Neural progenitor cell (in vitro differentiated cells): ENCODE measurements around the gene C4B.
"Not testable (repeated sequence)": the region's sequence is repeated elsewhere in the genome, so short reads cannot be mapped to it uniquely, and the experiment has no call there.

Experiments used
- EZH2 ChIP-seq: fragments of 200-600 bp; sonication (generic); IDR thresholded peaks from 2 replicates; pipeline ENCODE4 v1.6.1; 2017; ENCODE audit warnings: antibody characterized with exemption, mild to moderate bottlenecking, moderate library complexity
- EZH2phosphoT487 ChIP-seq: fragments of 200-600 bp; sonication (generic); IDR thresholded peaks from 2 replicates; pipeline ENCODE4 v1.6.1; 2017; ENCODE audit warnings: antibody characterized with exemption
- TF ChIP-seq, protein P1 (sequence below): fragments of 200-600 bp; sonication (generic); IDR thresholded peaks from 2 replicates; pipeline ENCODE4 v1.5.1; 2017; ENCODE audit warnings: antibody characterized with exemption, mild to moderate bottlenecking

DNA sequence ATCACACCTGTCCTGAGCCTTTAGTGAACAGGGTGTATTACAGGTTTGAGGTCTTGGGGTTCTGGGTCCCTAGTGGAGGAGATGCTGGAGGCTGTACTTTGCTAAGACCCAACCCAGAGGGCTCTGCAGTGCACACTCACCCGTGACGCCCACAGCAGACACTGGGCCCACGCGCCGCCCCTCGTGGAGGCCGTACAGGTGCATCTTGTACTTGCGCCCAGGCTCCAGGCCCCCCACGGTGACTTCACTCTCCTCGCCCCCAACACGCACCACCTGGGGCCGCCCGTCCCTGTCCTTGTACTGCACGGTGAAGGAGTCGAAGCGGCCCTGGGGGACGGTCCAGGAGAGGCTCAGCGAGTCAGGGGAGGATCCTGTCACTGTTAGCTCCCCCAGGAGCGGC, 52.9 kb downstream of the C4B start:
- TF ChIP-seq, protein P1, sequence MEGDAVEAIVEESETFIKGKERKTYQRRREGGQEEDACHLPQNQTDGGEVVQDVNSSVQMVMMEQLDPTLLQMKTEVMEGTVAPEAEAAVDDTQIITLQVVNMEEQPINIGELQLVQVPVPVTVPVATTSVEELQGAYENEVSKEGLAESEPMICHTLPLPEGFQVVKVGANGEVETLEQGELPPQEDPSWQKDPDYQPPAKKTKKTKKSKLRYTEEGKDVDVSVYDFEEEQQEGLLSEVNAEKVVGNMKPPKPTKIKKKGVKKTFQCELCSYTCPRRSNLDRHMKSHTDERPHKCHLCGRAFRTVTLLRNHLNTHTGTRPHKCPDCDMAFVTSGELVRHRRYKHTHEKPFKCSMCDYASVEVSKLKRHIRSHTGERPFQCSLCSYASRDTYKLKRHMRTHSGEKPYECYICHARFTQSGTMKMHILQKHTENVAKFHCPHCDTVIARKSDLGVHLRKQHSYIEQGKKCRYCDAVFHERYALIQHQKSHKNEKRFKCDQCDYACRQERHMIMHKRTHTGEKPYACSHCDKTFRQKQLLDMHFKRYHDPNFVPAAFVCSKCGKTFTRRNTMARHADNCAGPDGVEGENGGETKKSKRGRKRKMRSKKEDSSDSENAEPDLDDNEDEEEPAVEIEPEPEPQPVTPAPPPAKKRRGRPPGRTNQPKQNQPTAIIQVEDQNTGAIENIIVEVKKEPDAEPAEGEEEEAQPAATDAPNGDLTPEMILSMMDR, result not testable (repeated sequence)
- not testable (repeated sequence) for TF ChIP-seq EZH2phosphoT487, EZH2
